ENCODE measurements around the gene RSPH1. TPM values are rescaled to one million over a fixed set of nuclear protein-coding genes. Genes with fewer than 3 reads are reported as not detected.
"Not testable (repeated sequence)": the region's sequence is repeated elsewhere in the genome, so short reads cannot be mapped to it uniquely, and the experiment has no call there.

RSPH1 gene
- total RNA-seq, 2 experiments from 2014 or later, result 0.34 to 0.38 TPM

DNA sequence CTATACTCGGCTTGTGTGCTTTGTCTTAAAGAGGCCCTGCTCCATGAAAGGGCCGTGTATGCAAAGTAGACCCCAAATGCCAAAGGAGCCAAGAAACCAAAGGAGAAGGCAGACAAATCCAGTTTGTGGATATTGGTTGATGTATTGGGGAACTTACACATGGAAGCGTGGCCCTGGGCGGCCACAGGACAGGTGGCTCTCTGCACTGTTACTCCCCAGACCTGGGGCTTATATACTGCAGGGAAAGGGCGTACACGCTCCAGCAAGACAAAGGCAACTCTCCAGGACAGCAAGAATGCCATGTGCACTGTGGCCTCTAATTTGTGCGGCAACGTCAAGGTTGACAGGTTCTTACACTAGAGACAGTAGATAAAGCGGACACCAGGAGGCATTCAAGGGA lies 24.8 kb downstream of the RSPH1 start:
- H3K27ac ChIP-seq (ENCODE audit: low read depth in 1 of 2, low read length in 2 of 2), result no peak overlapping the region
- no peaks in the 10 kb centered on the region for H3K27me3 ChIP-seq (ENCODE audit: control insufficient read depth in 1 of 2, insufficient read depth in 2 of 2, low read length in 2 of 2)
- ChIA-PET POLR2A (no interaction called here), CTCF (no interaction called here)
- ATAC-seq (ENCODE audit: poor library complexity) (no peak), DNase-seq (peak in 1 of 14 experiments; percentile 28)
- no peaks in the 10 kb centered on the region for H3K9me3 ChIP-seq (ENCODE audit: control insufficient read depth in 1 of 2, insufficient read depth in 1 of 2, low read length in 2 of 2)
- Mint-ChIP-seq H3K27me3 (no peaks in the 10 kb centered on the region), H3K4me1 (ENCODE audit: low read depth) (peaks cover 12% of the 10 kb centered on the region), H3K4me3 (no peak overlapping the region), H3K36me3 (ENCODE audit: low read depth) (no peaks in the 10 kb centered on the region), H3K27ac (no peak overlapping the region), H3K9me3 (no peaks in the 10 kb centered on the region)
- H3K36me3 ChIP-seq (ENCODE audit: insufficient read depth, low read length), result no peaks in the 10 kb centered on the region
- intact Hi-C loops (cut with DNase I, micrococcal nuclease), result no loop called here
- TF ChIP-seq, protein P1, sequence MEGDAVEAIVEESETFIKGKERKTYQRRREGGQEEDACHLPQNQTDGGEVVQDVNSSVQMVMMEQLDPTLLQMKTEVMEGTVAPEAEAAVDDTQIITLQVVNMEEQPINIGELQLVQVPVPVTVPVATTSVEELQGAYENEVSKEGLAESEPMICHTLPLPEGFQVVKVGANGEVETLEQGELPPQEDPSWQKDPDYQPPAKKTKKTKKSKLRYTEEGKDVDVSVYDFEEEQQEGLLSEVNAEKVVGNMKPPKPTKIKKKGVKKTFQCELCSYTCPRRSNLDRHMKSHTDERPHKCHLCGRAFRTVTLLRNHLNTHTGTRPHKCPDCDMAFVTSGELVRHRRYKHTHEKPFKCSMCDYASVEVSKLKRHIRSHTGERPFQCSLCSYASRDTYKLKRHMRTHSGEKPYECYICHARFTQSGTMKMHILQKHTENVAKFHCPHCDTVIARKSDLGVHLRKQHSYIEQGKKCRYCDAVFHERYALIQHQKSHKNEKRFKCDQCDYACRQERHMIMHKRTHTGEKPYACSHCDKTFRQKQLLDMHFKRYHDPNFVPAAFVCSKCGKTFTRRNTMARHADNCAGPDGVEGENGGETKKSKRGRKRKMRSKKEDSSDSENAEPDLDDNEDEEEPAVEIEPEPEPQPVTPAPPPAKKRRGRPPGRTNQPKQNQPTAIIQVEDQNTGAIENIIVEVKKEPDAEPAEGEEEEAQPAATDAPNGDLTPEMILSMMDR (IDR thresholded peaks at IDR 0.05), result no peak
- no peak overlapping the region for H3K4me3 ChIP-seq (ENCODE audit: low read length)
- peaks cover 4% of the 10 kb centered on the region for H3K4me1 ChIP-seq (ENCODE audit: insufficient read depth, low read length)

DNA sequence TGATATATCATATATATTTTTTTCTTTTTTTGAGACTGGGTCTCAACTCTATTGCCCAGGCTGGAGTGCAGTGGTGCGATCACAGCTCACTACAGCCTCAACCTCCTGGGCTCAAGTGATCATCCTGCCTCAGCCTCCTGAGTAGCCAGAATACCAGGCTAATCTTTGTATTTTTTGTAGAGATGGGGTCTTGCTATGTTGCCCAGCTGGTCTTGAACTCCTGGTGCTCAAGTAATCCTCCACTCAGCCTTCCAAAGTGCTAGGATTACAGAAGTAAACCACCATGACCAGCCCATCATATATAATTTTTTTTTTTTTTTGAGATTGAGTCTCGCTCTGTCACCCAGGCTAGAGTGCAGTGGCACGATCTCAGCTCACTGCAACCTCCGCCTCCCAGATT lies 26.3 kb downstream of the RSPH1 start:
- H3K4me3 Mint-ChIP-seq; CTCF ChIA-PET; POLR2A ChIA-PET; H3K9me3 Mint-ChIP-seq; ATAC-seq (ENCODE audit: poor library complexity); H3K36me3 ChIP-seq (ENCODE audit: insufficient read depth, low read length); H3K27ac Mint-ChIP-seq; DNase-seq; H3K36me3 Mint-ChIP-seq (ENCODE audit: low read depth); H3K9me3 ChIP-seq (ENCODE audit: control insufficient read depth in 1 of 2, insufficient read depth in 1 of 2, low read length in 2 of 2); H3K27ac ChIP-seq (ENCODE audit: low read depth in 1 of 2, low read length in 2 of 2); intact Hi-C loops (cut with DNase I, micrococcal nuclease); H3K27me3 ChIP-seq (ENCODE audit: control insufficient read depth in 1 of 2, insufficient read depth in 2 of 2, low read length in 2 of 2); H3K4me3 ChIP-seq (ENCODE audit: low read length); H3K27me3 Mint-ChIP-seq: not testable (repeated sequence)
- peaks cover 24% of the 10 kb centered on the region for H3K4me1 Mint-ChIP-seq (ENCODE audit: low read depth)
- H3K4me1 ChIP-seq (ENCODE audit: insufficient read depth, low read length), result peaks cover 15% of the 10 kb centered on the region

DNA sequence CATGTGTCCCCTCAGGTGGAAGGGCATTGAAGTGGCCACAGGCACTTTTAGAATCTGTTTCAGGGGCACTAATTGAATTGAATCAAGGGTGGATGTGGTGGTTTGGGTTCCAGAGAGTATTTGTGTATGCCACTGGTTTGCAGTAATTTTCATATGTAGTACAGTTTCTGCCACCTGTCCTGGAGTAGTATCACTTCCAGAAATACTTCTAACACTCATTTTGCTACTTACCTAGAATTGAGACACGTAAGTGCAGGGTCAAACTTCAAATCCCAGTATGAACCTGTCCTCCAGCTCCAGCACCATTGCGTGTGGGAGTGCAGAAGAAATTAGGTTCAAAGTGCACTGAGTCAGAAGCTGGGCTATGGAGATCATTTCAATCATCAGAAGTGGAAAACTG lies 26.8 kb downstream of the RSPH1 start:
- ChIA-PET POLR2A (no interaction called here), CTCF (no interaction called here)
- TF ChIP-seq, protein P1 (IDR thresholded peaks at IDR 0.05), result no peak
- no peak for ATAC-seq (ENCODE audit: poor library complexity)
- no peaks in the 10 kb centered on the region for H3K9me3 Mint-ChIP-seq
- H3K4me3 Mint-ChIP-seq, result no peak overlapping the region
- H3K4me1 Mint-ChIP-seq (ENCODE audit: low read depth), result peaks cover 29% of the 10 kb centered on the region
- no peak overlapping the region for H3K27ac Mint-ChIP-seq
- no peak overlapping the region for H3K4me3 ChIP-seq (ENCODE audit: low read length)
- no peaks in the 10 kb centered on the region for H3K27me3 ChIP-seq (ENCODE audit: control insufficient read depth in 1 of 2, insufficient read depth in 2 of 2, low read length in 2 of 2)
- peaks cover 19% of the 10 kb centered on the region for H3K4me1 ChIP-seq (ENCODE audit: insufficient read depth, low read length)
- H3K27ac ChIP-seq (ENCODE audit: low read depth in 1 of 2, low read length in 2 of 2), result no peak overlapping the region
- intact Hi-C loops (cut with DNase I, micrococcal nuclease), result no loop called here
- no peaks in the 10 kb centered on the region for H3K36me3 ChIP-seq (ENCODE audit: insufficient read depth, low read length)
- H3K36me3 Mint-ChIP-seq (ENCODE audit: low read depth), result no peaks in the 10 kb centered on the region
- no peaks in the 10 kb centered on the region for H3K9me3 ChIP-seq (ENCODE audit: control insufficient read depth in 1 of 2, insufficient read depth in 1 of 2, low read length in 2 of 2)
- no peaks in the 10 kb centered on the region for H3K27me3 Mint-ChIP-seq
- DNase-seq, result no peak

DNA sequence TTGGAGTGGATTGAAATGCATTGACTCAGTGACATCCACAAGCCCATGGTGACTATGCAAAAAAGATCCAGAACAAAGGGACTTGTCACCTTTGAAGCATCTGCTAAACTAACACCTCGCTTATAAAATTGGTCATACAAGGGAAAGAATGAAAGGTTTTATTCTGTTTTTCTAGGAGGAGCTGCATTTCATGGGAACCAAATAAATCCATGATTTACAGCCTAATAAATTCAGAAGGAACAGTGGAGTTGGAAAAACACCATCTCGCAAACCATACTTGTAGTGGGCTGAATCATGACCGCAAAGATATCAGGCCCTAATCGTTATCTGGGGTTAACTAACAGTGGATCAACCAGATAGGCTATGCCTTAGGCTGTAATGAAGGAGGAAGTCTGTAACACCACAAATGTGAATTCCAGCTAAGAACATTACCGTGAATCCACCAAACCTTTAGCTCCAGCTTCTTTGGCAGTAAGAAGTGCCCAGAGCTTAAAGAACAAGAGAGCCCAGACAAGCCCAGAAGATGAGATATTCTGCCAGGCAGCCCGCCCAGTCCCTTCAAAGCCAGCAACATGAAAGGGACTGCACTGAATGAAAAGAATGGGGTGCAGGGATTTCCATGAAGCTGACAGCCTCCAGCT lies 27.4 kb downstream of the RSPH1 start:
- CTCF ChIA-PET, result no interaction called here
- DNase-seq (peak in 1 of 14 experiments; percentile 11), ATAC-seq (ENCODE audit: poor library complexity) (no peak)
- no peaks in the 10 kb centered on the region for H3K9me3 Mint-ChIP-seq
- H3K4me1 Mint-ChIP-seq (ENCODE audit: low read depth), result peaks cover 35% of the 10 kb centered on the region
- no peak overlapping the region for H3K27ac Mint-ChIP-seq
- Histone ChIP-seq H3K4me3 (ENCODE audit: low read length) (no peak overlapping the region), H3K27me3 (ENCODE audit: control insufficient read depth in 1 of 2, insufficient read depth in 2 of 2, low read length in 2 of 2) (no peaks in the 10 kb centered on the region), H3K27ac (ENCODE audit: low read depth in 1 of 2, low read length in 2 of 2) (no peak overlapping the region), H3K36me3 (ENCODE audit: insufficient read depth, low read length) (no peaks in the 10 kb centered on the region), H3K9me3 (ENCODE audit: control insufficient read depth in 1 of 2, insufficient read depth in 1 of 2, low read length in 2 of 2) (no peaks in the 10 kb centered on the region), H3K4me1 (ENCODE audit: insufficient read depth, low read length) (peaks cover 26% of the 10 kb centered on the region)
- POLR2A ChIA-PET, result no interaction called here
- H3K27me3 Mint-ChIP-seq, result no peaks in the 10 kb centered on the region
- H3K4me3 Mint-ChIP-seq, result no peak overlapping the region
- intact Hi-C loops (cut with DNase I, micrococcal nuclease), result no loop called here
- TF ChIP-seq, protein P1 (IDR thresholded peaks at IDR 0.05), result no peak
- no peaks in the 10 kb centered on the region for H3K36me3 Mint-ChIP-seq (ENCODE audit: low read depth)

Data from CD4-positive, alpha-beta T cell (primary cell).